Nephron (organoid): ENCODE results near the gene CFAP97D2.

Experiments
- H3K27ac Mint-ChIP-seq, 3 experiments: 2 replicates each; pipeline ENCODE4 v1.8.0; 2020; ENCODE audit warnings: mixed read lengths in 3 of 3, mild to moderate bottlenecking in 2 of 3, moderate library complexity in 1 of 3
- H3K27me3 Mint-ChIP-seq: 2 replicates; pipeline ENCODE4 v1.8.0; 2021; ENCODE audit warnings: low read depth, mild to moderate bottlenecking, moderate library complexity, mixed read lengths
- H3K36me3 Mint-ChIP-seq: 2 replicates; pipeline ENCODE4 v1.8.0; 2020; ENCODE audit warnings: low read depth, mixed read lengths
- H3K4me1 Mint-ChIP-seq: 2 replicates; pipeline ENCODE4 v1.8.0; 2020; ENCODE audit warnings: mixed read lengths
- H3K4me3 Mint-ChIP-seq, 3 experiments: 2 replicates each; pipeline ENCODE4 v1.8.0; 2020; ENCODE audit warnings: mild to moderate bottlenecking in 3 of 3, mixed read lengths in 3 of 3, moderate library complexity in 2 of 3
- H3K9me3 Mint-ChIP-seq: 2 replicates; pipeline ENCODE4 v1.8.0; 2020; ENCODE audit warnings: mixed read lengths
- TF ChIP-seq, protein P1 (sequence below), 3 experiments: fragments of 200-600 bp; sonication (generic); IDR thresholded peaks; one replicate each; pipeline ENCODE4 v1.5.0; 2021; ENCODE audit warnings: antibody characterized with exemption in 3 of 3; ENCODE audit not compliant: unreplicated experiment in 3 of 3

The CFAP97D2 gene

DNA sequence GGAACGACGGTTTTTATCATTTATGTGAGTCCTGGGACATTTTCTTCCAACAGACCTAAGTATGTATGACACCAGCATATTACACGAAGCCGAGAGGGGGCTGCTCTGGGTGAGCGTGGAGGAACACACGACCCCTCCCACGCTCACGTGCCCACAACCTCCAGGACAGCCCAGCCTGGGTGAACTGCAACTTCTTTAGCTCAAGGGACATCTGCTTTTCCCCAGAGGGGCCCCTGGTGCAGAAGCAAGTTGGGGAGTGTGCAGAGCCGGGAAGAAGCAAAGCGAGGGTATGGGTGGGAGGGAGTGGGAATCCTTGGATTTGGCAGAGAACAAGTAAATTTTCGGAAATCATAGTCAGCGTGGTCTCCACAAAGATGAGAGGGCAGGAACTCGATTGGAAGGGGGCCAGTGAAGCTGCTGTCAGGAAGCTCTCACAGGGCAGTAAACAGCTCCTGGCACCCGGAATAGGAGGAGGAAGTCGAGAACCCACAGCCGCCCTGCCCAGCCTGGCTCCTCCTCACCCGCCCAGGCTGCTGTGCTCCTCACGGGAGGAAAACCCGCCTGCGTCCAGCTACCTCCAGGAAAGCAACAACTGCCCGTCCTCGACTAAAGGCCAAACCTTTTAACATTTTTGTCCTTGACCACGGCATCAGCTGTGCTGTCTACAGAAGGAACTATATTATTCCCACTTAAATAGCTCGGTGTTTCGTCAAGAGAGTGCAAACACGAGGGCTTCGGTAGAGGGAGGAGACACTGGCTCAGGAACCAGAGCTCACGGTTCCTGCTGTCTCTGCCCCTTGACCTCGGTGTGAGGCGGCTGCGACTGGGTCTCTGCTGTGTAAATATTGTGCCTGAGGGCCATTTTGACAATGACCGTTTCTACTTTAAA is 17.2 kb upstream of the CFAP97D2 start:
- Mint-ChIP-seq H3K4me3 (no peak overlapping the region), H3K4me1 (peaks cover 8% of the 10 kb centered on the region), H3K36me3 (no peaks in the 10 kb centered on the region), H3K9me3 (peaks cover 8% of the 10 kb centered on the region), H3K27ac (peak overlapping the region; percentile 15 to 57 (median 34)), H3K27me3 (peaks cover 38% of the 10 kb centered on the region)
- TF ChIP-seq, protein P1, sequence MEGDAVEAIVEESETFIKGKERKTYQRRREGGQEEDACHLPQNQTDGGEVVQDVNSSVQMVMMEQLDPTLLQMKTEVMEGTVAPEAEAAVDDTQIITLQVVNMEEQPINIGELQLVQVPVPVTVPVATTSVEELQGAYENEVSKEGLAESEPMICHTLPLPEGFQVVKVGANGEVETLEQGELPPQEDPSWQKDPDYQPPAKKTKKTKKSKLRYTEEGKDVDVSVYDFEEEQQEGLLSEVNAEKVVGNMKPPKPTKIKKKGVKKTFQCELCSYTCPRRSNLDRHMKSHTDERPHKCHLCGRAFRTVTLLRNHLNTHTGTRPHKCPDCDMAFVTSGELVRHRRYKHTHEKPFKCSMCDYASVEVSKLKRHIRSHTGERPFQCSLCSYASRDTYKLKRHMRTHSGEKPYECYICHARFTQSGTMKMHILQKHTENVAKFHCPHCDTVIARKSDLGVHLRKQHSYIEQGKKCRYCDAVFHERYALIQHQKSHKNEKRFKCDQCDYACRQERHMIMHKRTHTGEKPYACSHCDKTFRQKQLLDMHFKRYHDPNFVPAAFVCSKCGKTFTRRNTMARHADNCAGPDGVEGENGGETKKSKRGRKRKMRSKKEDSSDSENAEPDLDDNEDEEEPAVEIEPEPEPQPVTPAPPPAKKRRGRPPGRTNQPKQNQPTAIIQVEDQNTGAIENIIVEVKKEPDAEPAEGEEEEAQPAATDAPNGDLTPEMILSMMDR (IDR thresholded peaks at IDR 0.05; ENCODE audit: unreplicated experiment in 3 of 3): no peak

DNA sequence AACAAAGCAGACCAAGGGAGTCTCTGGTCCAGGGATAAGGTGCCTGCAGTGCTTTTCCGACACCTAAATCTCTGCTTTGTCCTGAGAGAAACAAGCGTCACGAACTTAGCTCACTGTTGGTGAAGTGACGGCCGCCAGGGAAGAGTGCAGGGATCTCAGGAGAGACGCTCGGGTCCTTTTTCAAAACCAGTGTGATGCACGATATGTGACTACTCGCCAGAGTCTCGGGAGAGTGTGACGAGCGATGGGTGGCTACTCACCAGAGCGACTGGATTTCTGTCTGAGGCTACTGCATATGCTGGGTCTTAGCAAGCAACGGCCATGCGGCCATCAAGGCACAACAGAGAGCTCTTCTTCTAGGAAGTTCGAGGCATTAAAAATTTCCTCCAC is 16.5 kb upstream of the CFAP97D2 start:
- Mint-ChIP-seq H3K9me3 (peaks cover 8% of the 10 kb centered on the region), H3K4me1 (peaks cover 13% of the 10 kb centered on the region), H3K27ac (peak overlapping the region; percentile 15 to 57 (median 34)), H3K27me3 (peaks cover 38% of the 10 kb centered on the region), H3K4me3 (no peak overlapping the region), H3K36me3 (no peaks in the 10 kb centered on the region)
- TF ChIP-seq, protein P1 (IDR thresholded peaks at IDR 0.05; ENCODE audit: unreplicated experiment in 3 of 3): no peak

DNA sequence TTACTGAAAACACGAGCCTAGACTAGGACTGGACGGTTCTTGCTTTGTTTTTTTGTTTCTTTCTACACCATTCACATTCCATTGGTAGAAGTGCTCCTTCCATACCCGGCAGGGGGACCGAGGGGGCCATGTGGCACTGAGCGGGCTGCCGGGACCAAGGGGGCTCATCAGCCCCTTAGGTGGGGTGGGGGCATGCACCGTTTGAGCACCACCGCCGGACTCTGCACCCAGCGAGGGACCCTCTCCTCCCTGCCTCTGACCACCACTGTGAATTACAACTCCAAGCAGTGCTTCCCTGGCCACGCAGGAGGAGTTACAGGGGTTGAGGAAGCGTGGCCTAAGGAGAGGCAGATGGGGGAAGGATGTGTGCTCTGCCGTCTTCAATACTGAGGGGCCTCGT is 15.0 kb upstream of the CFAP97D2 start:
- TF ChIP-seq, protein P1 (IDR thresholded peaks at IDR 0.05; ENCODE audit: unreplicated experiment in 3 of 3): no peak
- H3K27ac Mint-ChIP-seq: no peak overlapping the region
- H3K27me3 Mint-ChIP-seq: peaks cover 33% of the 10 kb centered on the region
- peaks cover 13% of the 10 kb centered on the region for H3K4me1 Mint-ChIP-seq
- no peaks in the 10 kb centered on the region for H3K36me3 Mint-ChIP-seq
- peaks cover 8% of the 10 kb centered on the region for H3K9me3 Mint-ChIP-seq
- no peak overlapping the region for H3K4me3 Mint-ChIP-seq

DNA sequence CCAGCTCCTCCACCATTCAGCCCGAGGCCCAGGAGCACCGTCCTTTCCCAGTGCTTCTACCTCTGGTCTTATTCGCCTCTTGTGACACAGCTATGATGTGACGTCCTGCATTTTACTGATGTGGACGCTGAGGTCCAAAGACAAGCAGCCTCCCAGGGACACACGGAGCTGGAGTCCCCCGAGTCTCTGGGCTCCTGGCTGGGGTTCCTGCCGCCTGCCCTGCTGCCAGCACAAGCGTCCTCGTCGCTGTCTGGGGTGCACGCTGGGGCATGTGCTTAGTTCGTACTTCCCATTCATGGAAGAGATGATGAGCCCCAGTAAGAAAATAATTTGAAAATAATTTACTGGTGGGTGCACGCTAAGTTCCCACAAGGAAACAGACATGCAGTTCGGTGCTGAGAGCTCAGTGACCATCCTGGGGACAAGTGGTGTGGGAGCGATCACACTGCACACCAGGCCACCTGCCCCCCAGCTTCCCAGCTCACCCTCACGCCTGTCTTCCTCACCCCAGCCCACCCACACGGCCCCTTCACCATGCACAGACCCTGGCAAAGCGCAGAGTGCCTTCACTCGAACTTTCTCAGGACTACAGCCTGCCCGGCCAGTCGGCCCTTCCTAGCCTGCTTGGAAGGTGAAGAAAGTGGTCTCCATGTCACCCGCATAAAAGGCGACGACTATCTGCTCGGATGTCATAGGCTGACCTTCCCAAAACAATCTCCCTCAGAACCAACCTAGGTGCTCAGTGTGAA is 14.2 kb upstream of the CFAP97D2 start:
- Mint-ChIP-seq H3K27ac (no peak overlapping the region), H3K4me1 (peaks cover 13% of the 10 kb centered on the region), H3K27me3 (peaks cover 29% of the 10 kb centered on the region), H3K36me3 (no peaks in the 10 kb centered on the region), H3K9me3 (peaks cover 6% of the 10 kb centered on the region), H3K4me3 (no peak overlapping the region)
- TF ChIP-seq, protein P1 (IDR thresholded peaks at IDR 0.05; ENCODE audit: unreplicated experiment in 3 of 3): no peak

DNA sequence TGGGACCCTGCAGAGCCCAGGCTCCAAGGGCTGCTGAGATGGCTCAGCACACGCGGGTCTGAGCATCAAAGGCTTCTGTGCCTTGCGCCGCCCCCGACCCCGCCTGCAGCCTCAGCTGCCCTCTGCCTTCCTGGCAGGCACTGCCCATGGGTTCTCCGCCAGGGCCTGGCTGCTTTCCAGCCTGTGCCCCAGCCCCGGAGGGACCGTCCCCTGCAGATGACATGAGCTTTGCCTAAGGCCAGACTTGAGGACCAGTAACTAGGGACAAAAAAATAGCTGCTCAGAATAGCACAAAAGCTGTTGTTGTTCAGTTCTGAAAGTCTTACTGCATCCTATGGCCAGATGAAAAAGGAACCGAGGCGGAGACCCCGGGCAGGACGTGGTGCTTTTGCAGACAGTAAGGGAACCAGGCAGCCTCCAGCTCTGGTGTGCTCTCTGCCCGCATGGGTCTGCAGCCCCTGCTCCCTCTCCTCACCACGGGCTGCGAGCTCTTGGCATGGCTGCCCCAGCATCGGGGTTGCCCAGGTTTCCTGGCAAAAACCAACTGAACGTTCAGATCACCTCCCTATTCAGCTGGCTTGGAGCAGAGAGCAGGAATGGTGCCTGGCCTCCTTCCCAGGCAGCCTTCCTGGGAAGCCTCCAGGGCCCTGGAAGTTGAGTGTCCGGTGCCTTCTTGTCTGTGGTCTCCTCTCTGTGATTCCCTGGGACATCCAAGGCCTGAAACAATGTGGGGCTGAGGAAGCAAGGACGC is 12.5 kb upstream of the CFAP97D2 start:
- H3K27me3 Mint-ChIP-seq: peaks cover 19% of the 10 kb centered on the region
- H3K36me3 Mint-ChIP-seq: no peaks in the 10 kb centered on the region
- no peak overlapping the region for H3K4me3 Mint-ChIP-seq
- peak overlapping the region in 1 of 3 experiments; percentile 43 for H3K27ac Mint-ChIP-seq
- peaks cover 13% of the 10 kb centered on the region for H3K4me1 Mint-ChIP-seq
- H3K9me3 Mint-ChIP-seq: peaks cover 7% of the 10 kb centered on the region
- TF ChIP-seq, protein P1 (IDR thresholded peaks at IDR 0.05; ENCODE audit: unreplicated experiment in 3 of 3): no peak
